ENCODE measurements around the gene EXOC6B.

Gene EXOC6B

DNA sequence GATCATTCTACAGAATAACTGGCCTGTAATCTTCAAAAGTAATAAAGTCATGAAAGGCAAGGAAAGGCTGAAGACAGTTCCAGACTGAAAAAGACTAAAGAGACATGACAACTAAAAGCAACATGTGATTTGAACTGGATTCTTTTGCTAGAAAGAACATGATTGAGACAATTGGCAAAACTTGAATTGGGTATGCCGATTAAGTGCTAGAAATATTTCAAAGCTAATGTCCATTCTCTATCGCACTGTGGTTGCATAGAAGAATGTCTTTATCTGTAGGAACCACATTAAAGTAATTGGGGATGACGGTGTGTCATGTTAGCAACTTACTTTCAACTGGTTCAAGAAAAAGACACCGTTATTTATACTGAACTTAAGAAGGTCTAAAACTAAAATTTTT is 98.5 kb downstream of the EXOC6B start:
- Histone ChIP-seq H3K4me3 (ENCODE audit: low read depth, low read length) (no peak overlapping the region), H2BK5ac (ENCODE audit: low read depth, low read length, poor library complexity) (no peak overlapping the region), H3K4ac (ENCODE audit: low read depth, low read length) (no peak overlapping the region), H4K91ac (ENCODE audit: low read depth, low read length) (no peak overlapping the region), H2AFZ (ENCODE audit: insufficient read depth, low read length, poor library complexity) (no peak overlapping the region), H3K9ac (ENCODE audit: low read length) (no peak overlapping the region), H3K23ac (ENCODE audit: low read length) (no peak overlapping the region), H3K18ac (ENCODE audit: low read length) (no peak overlapping the region), H4K12ac (ENCODE audit: low read depth, low read length) (no peak overlapping the region), H3K79me2 (ENCODE audit: control insufficient read depth, insufficient read depth, low read length, poor library complexity) (no peaks in the 10 kb centered on the region), H3K4me1 (ENCODE audit: control insufficient read depth in 1 of 2, insufficient read depth in 2 of 2, low read length in 2 of 2) (no peaks in the 10 kb centered on the region), H3K27ac (ENCODE audit: low read depth, low read length) (no peak overlapping the region), H3K27me3 (ENCODE audit: insufficient read depth, low read length) (no peaks in the 10 kb centered on the region), H4K8ac (ENCODE audit: low read depth, low read length) (no peak overlapping the region), H3K36me3 (ENCODE audit: control insufficient read depth in 1 of 2, insufficient read depth in 2 of 2, low read length in 2 of 2) (no peaks in the 10 kb centered on the region), H2AK5ac (ENCODE audit: low read length) (no peak overlapping the region), H3K4me2 (ENCODE audit: low read length) (no peak overlapping the region), H3K79me1 (ENCODE audit: low read length) (no peaks in the 10 kb centered on the region), H3K9me3 (ENCODE audit: insufficient read depth, low read depth, low read length) (no peaks in the 10 kb centered on the region), H2BK120ac (ENCODE audit: insufficient read depth, low read length, poor library complexity) (no peak overlapping the region), H3K14ac (ENCODE audit: low read length) (no peak overlapping the region), H2BK12ac (ENCODE audit: low read length) (no peak overlapping the region)
- WGBS (ENCODE audit: extremely low coverage, insufficient coverage, insufficient read length) = no CpG with 5 or more reads among the region's 4 CpGs
- DNase-seq = no peak

- no peak for DNase-seq
- H3K14ac ChIP-seq (ENCODE audit: low read length) = no peak overlapping the region
These were observed 102.0 kb downstream of the EXOC6B start for GRCh38 chr2:72723769-72724370.

DNA sequence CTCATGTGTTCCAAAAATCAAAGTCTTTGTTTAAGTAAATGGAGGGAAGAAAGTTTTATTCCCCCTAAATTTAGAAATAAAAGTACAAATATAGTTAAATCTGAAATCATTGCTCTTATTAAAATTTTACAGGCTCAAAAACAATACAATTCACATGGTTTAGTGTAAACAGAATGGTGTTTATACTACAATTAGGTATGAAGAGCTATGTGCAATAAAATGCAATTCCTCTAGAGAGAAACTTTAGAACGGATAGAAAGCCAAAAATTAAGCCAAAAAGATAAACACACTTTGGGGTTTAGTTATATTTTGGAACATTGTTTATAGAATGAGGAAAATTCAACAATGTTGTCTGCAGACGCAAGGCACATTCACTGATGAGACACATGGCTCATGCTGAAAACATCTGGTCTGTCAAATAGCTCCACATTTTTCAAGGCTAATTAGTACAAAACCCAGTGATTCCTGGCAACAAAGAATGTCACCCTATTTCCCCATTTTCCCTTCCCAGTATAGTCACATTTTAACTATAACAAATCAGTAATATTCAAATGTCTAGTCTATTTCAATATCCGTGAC is 103.3 kb downstream of the EXOC6B start:
- Histone ChIP-seq H4K8ac (ENCODE audit: low read depth, low read length) (no peak overlapping the region), H3K27ac (ENCODE audit: low read depth, low read length) (peak overlapping the region; percentile 74), H2BK5ac (ENCODE audit: low read depth, low read length, poor library complexity) (no peak overlapping the region), H3K27me3 (ENCODE audit: insufficient read depth, low read length) (no peaks in the 10 kb centered on the region), H2BK120ac (ENCODE audit: insufficient read depth, low read length, poor library complexity) (no peak overlapping the region), H3K9ac (ENCODE audit: low read length) (no peak overlapping the region), H2AFZ (ENCODE audit: insufficient read depth, low read length, poor library complexity) (no peak overlapping the region), H4K91ac (ENCODE audit: low read depth, low read length) (no peak overlapping the region), H3K79me1 (ENCODE audit: low read length) (peaks cover 14% of the 10 kb centered on the region), H3K4ac (ENCODE audit: low read depth, low read length) (no peak overlapping the region), H3K14ac (ENCODE audit: low read length) (no peak overlapping the region), H3K4me3 (ENCODE audit: low read depth, low read length) (no peak overlapping the region), H3K23ac (ENCODE audit: low read length) (no peak overlapping the region), H3K9me3 (ENCODE audit: insufficient read depth, low read depth, low read length) (no peaks in the 10 kb centered on the region), H3K79me2 (ENCODE audit: control insufficient read depth, insufficient read depth, low read length, poor library complexity) (peaks cover 3% of the 10 kb centered on the region), H3K36me3 (ENCODE audit: control insufficient read depth in 1 of 2, insufficient read depth in 2 of 2, low read length in 2 of 2) (no peaks in the 10 kb centered on the region), H2AK5ac (ENCODE audit: low read length) (no peak overlapping the region), H3K4me1 (ENCODE audit: control insufficient read depth in 1 of 2, insufficient read depth in 2 of 2, low read length in 2 of 2) (peaks cover 8 to 9% of the 10 kb centered on the region in 2 experiments), H2BK12ac (ENCODE audit: low read length) (no peak overlapping the region), H3K18ac (ENCODE audit: low read length) (no peak overlapping the region), H3K4me2 (ENCODE audit: low read length) (no peak overlapping the region), H4K12ac (ENCODE audit: low read depth, low read length) (no peak overlapping the region)
- peak; percentile 64 to 88 for DNase-seq
- WGBS (ENCODE audit: extremely low coverage, insufficient coverage, insufficient read length) = no CpG with 5 or more reads among the region's 3 CpGs

More at GRCh38 chr2:72723769-72724370, 102.0 kb downstream of the EXOC6B start:
- H3K79me2 ChIP-seq (ENCODE audit: control insufficient read depth, insufficient read depth, low read length, poor library complexity) = peaks cover 3% of the 10 kb centered on the region
- no peak overlapping the region for H3K4me2 ChIP-seq (ENCODE audit: low read length)
- no peak overlapping the region for H2BK5ac ChIP-seq (ENCODE audit: low read depth, low read length, poor library complexity)
- H3K9me3 ChIP-seq (ENCODE audit: insufficient read depth, low read depth, low read length) = no peaks in the 10 kb centered on the region
- H2AFZ ChIP-seq (ENCODE audit: insufficient read depth, low read length, poor library complexity) = no peak overlapping the region
- peak overlapping the region; percentile 46 for H2BK120ac ChIP-seq (ENCODE audit: insufficient read depth, low read length, poor library complexity)
- H3K36me3 ChIP-seq (ENCODE audit: control insufficient read depth in 1 of 2, insufficient read depth in 2 of 2, low read length in 2 of 2) = no peaks in the 10 kb centered on the region
- peaks cover 3 to 4% of the 10 kb centered on the region in 2 experiments for H3K4me1 ChIP-seq (ENCODE audit: control insufficient read depth in 1 of 2, insufficient read depth in 2 of 2, low read length in 2 of 2)
- H2AK5ac ChIP-seq (ENCODE audit: low read length) = no peak overlapping the region
- H3K79me1 ChIP-seq (ENCODE audit: low read length) = peaks cover 11% of the 10 kb centered on the region
- H3K23ac ChIP-seq (ENCODE audit: low read length) = no peak overlapping the region
- H4K12ac ChIP-seq (ENCODE audit: low read depth, low read length) = no peak overlapping the region
- no peak overlapping the region for H2BK12ac ChIP-seq (ENCODE audit: low read length)
- WGBS (ENCODE audit: extremely low coverage, insufficient coverage, insufficient read length) = no CpG with 5 or more reads among the region's 3 CpGs
- no peak overlapping the region for H3K4ac ChIP-seq (ENCODE audit: low read depth, low read length)
- H4K91ac ChIP-seq (ENCODE audit: low read depth, low read length) = no peak overlapping the region
- no peak overlapping the region for H4K8ac ChIP-seq (ENCODE audit: low read depth, low read length)
- H3K27ac ChIP-seq (ENCODE audit: low read depth, low read length) = peak overlapping the region; percentile 54
- no peaks in the 10 kb centered on the region for H3K27me3 ChIP-seq (ENCODE audit: insufficient read depth, low read length)
- H3K4me3 ChIP-seq (ENCODE audit: low read depth, low read length) = no peak overlapping the region
- H3K18ac ChIP-seq (ENCODE audit: low read length) = no peak overlapping the region
- H3K9ac ChIP-seq (ENCODE audit: low read length) = no peak overlapping the region

DNA sequence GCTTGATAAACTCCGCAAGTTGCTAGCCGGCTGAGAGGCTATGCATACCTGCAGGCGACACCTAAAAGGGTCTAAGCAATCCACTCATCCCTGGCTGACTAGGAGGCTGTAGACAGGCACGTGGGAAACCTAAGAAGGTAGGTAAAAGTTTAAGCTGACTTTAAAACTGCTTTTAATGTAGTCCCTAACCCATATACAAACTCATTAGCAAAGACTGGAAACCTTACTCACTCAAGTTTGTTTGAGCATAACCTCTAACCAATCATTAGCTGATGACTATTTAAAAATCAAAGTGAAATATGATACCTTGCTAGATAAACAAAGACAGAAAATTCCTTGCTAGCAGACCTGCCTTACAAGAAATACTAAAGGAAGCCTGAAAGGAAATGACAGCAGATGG is 106.4 kb downstream of the EXOC6B start:
- peaks cover 14% of the 10 kb centered on the region for H3K79me1 ChIP-seq (ENCODE audit: low read length)
- no peak overlapping the region for H3K9ac ChIP-seq (ENCODE audit: low read length)
- H3K23ac ChIP-seq (ENCODE audit: low read length) = no peak overlapping the region
- peak overlapping the region; percentile 15 for H2BK120ac ChIP-seq (ENCODE audit: insufficient read depth, low read length, poor library complexity)
- peaks cover 3% of the 10 kb centered on the region for H3K79me2 ChIP-seq (ENCODE audit: control insufficient read depth, insufficient read depth, low read length, poor library complexity)
- no peak overlapping the region for H4K91ac ChIP-seq (ENCODE audit: low read depth, low read length)
- H4K12ac ChIP-seq (ENCODE audit: low read depth, low read length) = no peak overlapping the region
- H2AFZ ChIP-seq (ENCODE audit: insufficient read depth, low read length, poor library complexity) = no peak overlapping the region
- H3K4ac ChIP-seq (ENCODE audit: low read depth, low read length) = no peak overlapping the region
- H3K27me3 ChIP-seq (ENCODE audit: insufficient read depth, low read length) = no peaks in the 10 kb centered on the region
- H3K4me3 ChIP-seq (ENCODE audit: low read depth, low read length) = no peak overlapping the region
- H2AK5ac ChIP-seq (ENCODE audit: low read length) = no peak overlapping the region
- no CpG with 5 or more reads among the region's 4 CpGs for WGBS (ENCODE audit: extremely low coverage, insufficient coverage, insufficient read length)
- H3K36me3 ChIP-seq (ENCODE audit: control insufficient read depth in 1 of 2, insufficient read depth in 2 of 2, low read length in 2 of 2) = no peaks in the 10 kb centered on the region
- peak; percentile 84 to 91 for DNase-seq
- H3K4me2 ChIP-seq (ENCODE audit: low read length) = peak overlapping the region; percentile 65
- no peak overlapping the region for H3K18ac ChIP-seq (ENCODE audit: low read length)
- no peak overlapping the region for H3K14ac ChIP-seq (ENCODE audit: low read length)
- H3K9me3 ChIP-seq (ENCODE audit: insufficient read depth, low read depth, low read length) = no peaks in the 10 kb centered on the region
- H3K27ac ChIP-seq (ENCODE audit: low read depth, low read length) = peak overlapping the region; percentile 87
- peak overlapping the region; percentile 83 for H2BK5ac ChIP-seq (ENCODE audit: low read depth, low read length, poor library complexity)
- peaks cover 8 to 9% of the 10 kb centered on the region in 2 experiments for H3K4me1 ChIP-seq (ENCODE audit: control insufficient read depth in 1 of 2, insufficient read depth in 2 of 2, low read length in 2 of 2)
- no peak overlapping the region for H2BK12ac ChIP-seq (ENCODE audit: low read length)
- H4K8ac ChIP-seq (ENCODE audit: low read depth, low read length) = peak overlapping the region; percentile 66
